GM19397 (cell line): ENCODE results near the gene IPO4.
A peak's percentile ranks its signal among the peaks of the same experiment; 100 is the strongest.

Source experiments
- ATAC-seq: cut with Tn5 transposase; IDR thresholded peaks from one replicate; pipeline ENCODE4 v1.9.1; 2021; ENCODE audit warnings: mild to moderate bottlenecking, moderate library complexity; ENCODE audit not compliant: unreplicated experiment

The IPO4 gene

GRCh38 chr14:24178399-24179178 is 10.0 kb downstream of the IPO4 start:
- no peak for ATAC-seq

- no peak for ATAC-seq
Measured at GRCh38 chr14:24177891-24178290, 10.7 kb downstream of the IPO4 start.

GRCh38 chr14:24177041-24177825 is 11.4 kb downstream of the IPO4 start:
- no peak for ATAC-seq

GRCh38 chr14:24176599-24176998 is 12.0 kb downstream of the IPO4 start:
- no peak for ATAC-seq

DNA sequence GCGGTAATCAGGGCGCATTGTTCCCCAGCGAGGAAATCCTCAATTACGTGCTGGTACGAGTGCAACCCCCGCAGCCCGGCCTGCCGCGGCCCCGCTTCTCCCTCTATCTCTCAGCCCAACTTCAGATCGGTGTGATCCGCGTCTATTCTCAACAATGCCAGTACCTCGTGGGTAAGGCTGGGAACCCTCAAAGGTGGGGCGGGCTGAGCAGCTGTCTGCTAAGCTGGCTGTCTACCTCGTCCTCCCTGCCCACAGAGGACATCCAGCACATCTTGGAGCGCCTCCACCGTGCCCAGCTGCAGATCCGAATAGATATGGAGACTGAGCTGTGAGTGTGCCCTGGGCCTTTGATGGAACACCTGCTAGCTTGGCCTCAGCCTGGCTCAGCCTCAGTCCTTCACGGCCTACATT is 15.7 kb downstream of the IPO4 start:
- no peak for ATAC-seq

DNA sequence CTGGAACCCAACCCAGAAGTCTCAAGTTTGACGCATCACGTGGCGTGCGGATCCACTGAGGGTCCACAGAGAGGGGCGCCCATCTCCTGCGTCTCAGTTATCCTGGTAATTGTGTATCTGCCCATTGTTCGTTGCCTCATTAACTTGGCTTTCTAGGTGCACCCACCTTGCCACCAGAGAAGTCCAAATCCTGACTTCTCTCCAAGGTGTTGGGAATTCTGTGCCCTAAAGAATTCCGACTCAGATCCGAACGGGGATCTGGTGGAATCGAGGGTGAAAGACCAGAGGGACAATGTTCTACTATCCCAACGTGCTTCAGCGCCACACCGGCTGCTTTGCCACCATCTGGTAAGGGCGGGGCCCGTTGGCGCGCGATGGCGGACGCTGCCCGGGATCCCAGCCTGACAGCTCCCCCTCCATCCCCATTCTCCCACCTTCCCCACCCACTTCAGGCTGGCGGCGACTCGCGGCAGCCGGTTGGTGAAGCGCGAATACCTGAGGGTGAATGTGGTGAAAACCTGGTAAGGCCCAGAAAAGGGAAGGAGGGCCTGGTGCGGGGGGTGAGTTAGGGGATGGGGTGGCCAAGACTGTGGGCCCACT is 16.3 kb downstream of the IPO4 start:
- no peak for ATAC-seq

- peak; percentile 81 for ATAC-seq
Measured at GRCh38 chr14:24171422-24172260, 17.0 kb downstream of the IPO4 start, which contains the start of gene REC8. Gene REC8, plus strand, starts transcription at chr14:24172080. Its CDS starts 473 bp downstream, at chr14:24172553.

GRCh38 chr14:24167469-24168114 is 21.0 kb downstream of the IPO4 start:
- ATAC-seq: no peak

DNA sequence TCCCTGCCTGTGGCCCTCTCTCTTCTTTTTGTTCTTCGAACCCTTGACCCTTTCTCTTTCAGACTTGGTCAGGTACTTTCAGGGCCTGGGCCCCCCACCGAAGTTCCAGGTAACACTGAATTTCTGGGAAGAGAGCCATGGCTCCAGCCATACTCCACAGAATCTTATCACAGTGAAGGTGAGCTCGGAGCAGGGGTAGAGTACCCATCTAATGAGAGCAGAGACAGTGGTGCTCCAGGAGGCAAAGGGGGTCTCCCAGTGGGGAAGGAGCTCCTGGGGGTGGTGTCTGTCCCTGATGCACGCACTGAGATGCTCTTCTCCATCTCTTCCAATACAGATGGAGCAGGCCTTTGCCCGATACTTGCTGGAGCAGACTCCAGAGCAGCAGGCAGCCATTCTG is 22.8 kb downstream of the IPO4 start:
- no peak for ATAC-seq

DNA sequence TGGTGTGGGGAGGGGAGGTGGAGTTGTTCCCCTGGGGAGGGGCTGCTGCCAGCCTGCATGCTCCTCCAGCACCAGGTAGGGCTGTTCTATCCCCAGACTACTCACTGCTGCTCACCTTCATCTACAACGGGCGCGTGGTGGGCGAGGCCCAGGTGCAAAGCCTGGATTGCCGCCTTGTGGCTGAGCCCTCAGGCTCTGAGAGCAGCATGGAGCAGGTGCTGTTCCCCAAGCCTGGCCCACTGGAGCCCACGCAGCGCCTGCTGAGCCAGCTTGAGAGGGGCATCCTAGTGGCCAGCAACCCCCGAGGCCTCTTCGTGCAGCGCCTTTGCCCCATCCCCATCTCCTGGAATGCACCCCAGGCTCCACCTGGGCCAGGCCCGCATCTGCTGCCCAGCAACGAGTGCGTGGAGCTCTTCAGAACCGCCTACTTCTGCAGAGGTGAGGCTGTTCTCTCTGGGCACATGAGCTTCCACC is 24.1 kb downstream of the IPO4 start:
- ATAC-seq: no peak

GRCh38 chr14:24162093-24162492 is 26.5 kb downstream of the IPO4 start:
- no peak for ATAC-seq

DNA sequence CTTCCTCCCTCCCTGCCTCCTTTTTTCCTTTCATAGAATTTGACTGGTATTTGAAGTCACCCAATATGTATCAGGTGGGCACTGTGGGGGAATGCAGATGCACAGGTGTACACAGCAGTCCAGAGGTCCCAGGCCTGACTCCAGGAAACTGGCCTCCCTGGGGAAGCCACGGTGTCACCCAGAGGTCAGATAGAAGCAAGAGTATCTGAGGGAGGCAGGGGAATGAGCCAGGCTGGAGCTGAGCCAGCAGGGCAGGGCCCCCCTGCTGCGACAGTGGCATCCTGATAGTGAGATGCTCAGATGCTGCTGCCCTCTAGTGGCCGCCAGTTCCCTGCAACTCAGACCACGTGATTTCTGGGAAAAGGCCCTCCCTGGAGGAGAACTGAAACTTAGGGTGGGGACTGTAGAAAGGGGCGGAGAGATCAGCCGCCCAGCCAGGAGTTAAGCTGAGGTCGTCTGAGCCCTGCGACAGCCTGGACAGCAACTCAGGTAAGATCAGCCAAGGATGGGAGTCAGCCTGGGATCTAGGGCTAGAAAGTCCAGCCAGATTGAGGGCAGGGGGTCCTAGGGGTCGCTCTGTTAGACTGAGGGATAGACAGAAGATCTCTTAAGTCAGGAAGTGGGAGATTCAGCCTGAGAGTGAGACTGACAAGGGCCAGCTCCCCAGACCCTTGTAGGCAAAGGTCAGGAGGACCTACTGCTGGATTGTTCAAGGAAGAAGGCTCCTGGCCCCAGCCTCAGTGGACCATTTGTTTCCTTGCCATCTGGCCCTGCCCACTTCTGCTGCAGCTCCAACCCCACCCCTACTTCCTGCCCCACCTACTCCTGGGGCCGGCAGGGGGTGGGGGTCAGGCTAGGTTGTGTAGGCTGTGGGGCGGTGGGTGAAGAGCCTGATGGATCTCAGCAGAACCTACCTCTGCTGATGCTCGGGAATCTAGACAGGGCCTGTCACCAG is 27.5 kb downstream of the IPO4 start, which contains the start of gene IRF9:
Gene IRF9 (plus strand): TSS at position 416 of the 955 bp plus-strand sequence. CDS start 880 bp downstream, outside the sequence.
- peak; percentile 80 for ATAC-seq

GRCh38 chr14:24160499-24160849 is 28.1 kb downstream of the IPO4 start:
- ATAC-seq: no peak

GRCh38 chr14:24159777-24160498 is 28.7 kb downstream of the IPO4 start:
- no peak for ATAC-seq

- ATAC-seq: no peak
Measured at GRCh38 chr14:24157331-24157730, 31.3 kb downstream of the IPO4 start.

GRCh38 chr14:24156840-24157239 is 31.8 kb downstream of the IPO4 start:
- ATAC-seq: no peak

DNA sequence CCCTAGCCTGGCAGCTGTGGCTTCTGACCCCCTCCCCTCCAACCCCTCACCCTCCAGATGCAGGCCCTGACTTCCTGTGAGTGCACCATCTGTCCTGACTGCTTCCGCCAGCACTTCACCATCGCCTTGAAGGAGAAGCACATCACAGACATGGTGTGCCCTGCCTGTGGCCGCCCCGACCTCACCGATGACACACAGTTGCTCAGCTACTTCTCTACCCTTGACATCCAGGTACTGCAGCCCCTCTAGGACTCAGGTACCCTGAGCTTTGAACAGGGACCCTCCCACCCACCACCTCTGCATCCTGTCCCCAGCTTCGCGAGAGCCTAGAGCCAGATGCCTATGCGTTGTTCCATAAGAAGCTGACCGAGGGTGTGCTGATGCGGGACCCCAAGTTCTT is 33.5 kb downstream of the IPO4 start:
- ATAC-seq: no peak

GRCh38 chr14:24151404-24152080 is 37.1 kb downstream of the IPO4 start:
- no peak for ATAC-seq
